Astrocyte (in vitro differentiated cells and primary cell): Measurements from ENCODE around the gene RAB3B.

Source experiments
- EZH2 ChIP-seq: IDR thresholded peaks from 2 replicates; pipeline ENCODE4 v1.6.1; 2012; ENCODE audit warnings: mild to moderate bottlenecking, low read length, inconsistent platforms; ENCODE audit not compliant: insufficient read depth
- TF ChIP-seq, protein P1 (sequence below): IDR thresholded peaks from 2 replicates; pipeline ENCODE4 v1.5.1; 2011; ENCODE audit warnings: low read depth, mild to moderate bottlenecking, inconsistent platforms, low read length, moderate library complexity; ENCODE audit not compliant: insufficient read depth

DNA sequence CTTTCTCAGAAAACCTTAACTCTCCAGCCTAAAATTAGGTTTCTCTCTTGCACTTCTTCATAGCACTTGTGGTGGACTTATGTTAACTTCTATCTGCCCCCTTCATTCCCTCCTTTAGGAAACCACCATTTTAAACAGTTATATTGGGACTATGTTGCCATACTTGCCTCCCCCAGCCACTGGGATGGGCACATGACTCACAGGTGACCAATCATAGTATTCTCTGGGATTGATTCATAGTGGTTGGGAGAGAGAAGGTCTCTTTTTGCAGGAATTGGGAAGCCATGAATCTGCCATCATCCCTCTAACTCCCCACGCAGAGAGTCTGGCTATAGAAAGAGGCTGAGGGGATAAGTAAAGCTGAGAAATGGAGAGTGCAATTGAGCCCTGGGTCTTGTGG, 61.6 kb downstream of the RAB3B start:
- TF ChIP-seq, protein P1, sequence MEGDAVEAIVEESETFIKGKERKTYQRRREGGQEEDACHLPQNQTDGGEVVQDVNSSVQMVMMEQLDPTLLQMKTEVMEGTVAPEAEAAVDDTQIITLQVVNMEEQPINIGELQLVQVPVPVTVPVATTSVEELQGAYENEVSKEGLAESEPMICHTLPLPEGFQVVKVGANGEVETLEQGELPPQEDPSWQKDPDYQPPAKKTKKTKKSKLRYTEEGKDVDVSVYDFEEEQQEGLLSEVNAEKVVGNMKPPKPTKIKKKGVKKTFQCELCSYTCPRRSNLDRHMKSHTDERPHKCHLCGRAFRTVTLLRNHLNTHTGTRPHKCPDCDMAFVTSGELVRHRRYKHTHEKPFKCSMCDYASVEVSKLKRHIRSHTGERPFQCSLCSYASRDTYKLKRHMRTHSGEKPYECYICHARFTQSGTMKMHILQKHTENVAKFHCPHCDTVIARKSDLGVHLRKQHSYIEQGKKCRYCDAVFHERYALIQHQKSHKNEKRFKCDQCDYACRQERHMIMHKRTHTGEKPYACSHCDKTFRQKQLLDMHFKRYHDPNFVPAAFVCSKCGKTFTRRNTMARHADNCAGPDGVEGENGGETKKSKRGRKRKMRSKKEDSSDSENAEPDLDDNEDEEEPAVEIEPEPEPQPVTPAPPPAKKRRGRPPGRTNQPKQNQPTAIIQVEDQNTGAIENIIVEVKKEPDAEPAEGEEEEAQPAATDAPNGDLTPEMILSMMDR = no peak
- no peak for TF ChIP-seq EZH2
